Dedifferentiated amniotic fluid mesenchymal stem cell (primary cell): ENCODE data around the gene NEK4.

Experiments used
- DNase-seq: peaks from one replicate; pipeline ENCODE4 v3.0.0-alpha.2; 2016; ENCODE audit errors: extremely low spot score

NEK4 gene

GRCh38 chr3:52770496-52771333 lies at the start of gene NEK4:
NEK4 (minus strand) TSS chr3:52770940; CDS start chr3:52770746, 194 bp downstream.
- DNase-seq = peak; percentile 89

- DNase-seq = no peak
Measured at GRCh38 chr3:52819936-52820335, 49.2 kb upstream of the NEK4 start.

- no peak for DNase-seq
Measured at GRCh38 chr3:52817860-52818259, 47.1 kb upstream of the NEK4 start.

- DNase-seq = no peak
Measured at GRCh38 chr3:52817221-52817620, 46.5 kb upstream of the NEK4 start.

GRCh38 chr3:52816654-52817053 lies 45.9 kb upstream of the NEK4 start:
- no peak for DNase-seq

- DNase-seq = no peak
Measured at GRCh38 chr3:52816199-52816598, 45.5 kb upstream of the NEK4 start.

- DNase-seq = no peak
Measured at GRCh38 chr3:52813810-52814209, 43.1 kb upstream of the NEK4 start.

GRCh38 chr3:52811452-52812011 lies 40.8 kb upstream of the NEK4 start:
- no peak for DNase-seq

GRCh38 chr3:52810923-52811322 lies 40.2 kb upstream of the NEK4 start:
- DNase-seq = no peak

GRCh38 chr3:52809662-52810377 lies 39.1 kb upstream of the NEK4 start:
- DNase-seq = no peak

GRCh38 chr3:52809149-52809548 lies 38.4 kb upstream of the NEK4 start:
- no peak for DNase-seq

GRCh38 chr3:52805270-52806039 lies 34.7 kb upstream of the NEK4 start:
- no peak for DNase-seq

GRCh38 chr3:52801839-52802238 lies 31.1 kb upstream of the NEK4 start:
- peak; percentile 15 for DNase-seq

GRCh38 chr3:52800079-52800478 lies 29.3 kb upstream of the NEK4 start:
- no peak for DNase-seq

- DNase-seq = no peak
Measured at GRCh38 chr3:52798978-52799476, 28.3 kb upstream of the NEK4 start.

GRCh38 chr3:52798376-52798977 lies 27.7 kb upstream of the NEK4 start:
- no peak for DNase-seq

- DNase-seq = no peak
Measured at GRCh38 chr3:52796411-52796810, 25.7 kb upstream of the NEK4 start.

- no peak for DNase-seq
Measured at GRCh38 chr3:52795298-52795900, 24.7 kb upstream of the NEK4 start.

GRCh38 chr3:52794612-52795099 lies 23.9 kb upstream of the NEK4 start, which contains the start of gene ITIH3:
ITIH3 (plus strand) TSS chr3:52794796; CDS start chr3:52794804, 8 bp downstream.
- no peak for DNase-seq

- no peak for DNase-seq
Measured at GRCh38 chr3:52793702-52794611, 23.2 kb upstream of the NEK4 start.
